PC-3 (cell line): ENCODE results near the gene IL17RB. TPM values are rescaled to one million over a fixed set of nuclear protein-coding genes. Genes with fewer than 3 reads are reported as not detected.

Experiments used
- ATAC-seq: fragments of 200-7000 bp; cut with Tn5 transposase; 2 replicates; pipeline ENCODE4 v1.9.1; 2020; ENCODE audit warnings: mild to moderate bottlenecking, moderate library complexity
- BruUV-seq: library from RNA; stranded (reverse); fragments of 400-500 nt; replicated peaks from 2 replicates; lab custom pipeline; 2021; lab: Mats Ljungman, UMichigan
- CTCF ChIA-PET: fragments of 300-600 bp; sonication (Branson Sonifier 250); formaldehyde crosslinking; loops from one replicate; lab custom pipeline; 2022; ENCODE audit warnings: antibody characterized with exemption; lab: Charles Lee
- POLR2A ChIA-PET: fragments of 300-600 bp; sonication (Branson Sonifier 250); formaldehyde crosslinking; loops from one replicate; lab custom pipeline; 2022; ENCODE audit warnings: antibody characterized with exemption; ENCODE audit not compliant: unreplicated experiment; lab: Charles Lee
- DNase-seq: peaks from one replicate; pipeline ENCODE4 v3.0.0-alpha.2; 2015
- H2AFZ ChIP-seq: fragments of 300-600 bp; sonication (generic); 2 replicates; pipeline ENCODE4 v1.6.0; 2016; ENCODE audit warnings: antibody characterized with exemption, low read length
- H3F3A ChIP-seq: fragments of 300-600 bp; sonication (generic); one replicate; pipeline ENCODE4 v1.6.0; 2017; ENCODE audit warnings: antibody characterized with exemption, low read length, control low read depth, mild to moderate bottlenecking; ENCODE audit not compliant: unreplicated experiment
- H3K27ac ChIP-seq: fragments of 300-600 bp; sonication (generic); 2 replicates; pipeline ENCODE4 v1.5.1; 2016; ENCODE audit warnings: mild to moderate bottlenecking, low read length
- H3K27me3 ChIP-seq: fragments of 300-600 bp; sonication (generic); 2 replicates; pipeline ENCODE4 v1.6.1; 2016; ENCODE audit warnings: low read length, mixed read lengths
- H3K36me3 ChIP-seq: fragments of 300-600 bp; sonication (generic); 2 replicates; pipeline ENCODE4 v1.6.1; 2016; ENCODE audit warnings: low read depth, mixed run types, low read length, mixed read lengths
- H3K4me1 ChIP-seq: fragments of 300-600 bp; sonication (generic); 2 replicates; pipeline ENCODE4 v1.5.1; 2016; ENCODE audit warnings: low read length; ENCODE audit not compliant: insufficient read depth
- H3K4me2 ChIP-seq: fragments of 300-600 bp; sonication (generic); 2 replicates; pipeline ENCODE4 v1.6.0; 2016; ENCODE audit warnings: low read length
- H3K4me3 ChIP-seq: fragments of 300-600 bp; sonication (generic); 2 replicates; pipeline ENCODE4 v1.5.1; 2016; ENCODE audit warnings: mild to moderate bottlenecking, low read length, mixed read lengths
- H3K79me2 ChIP-seq: fragments of 300-600 bp; sonication (generic); 2 replicates; pipeline ENCODE4 v1.6.1; 2017; ENCODE audit warnings: low read length, mixed read lengths
- H3K9ac ChIP-seq: fragments of 300-600 bp; sonication (generic); 2 replicates; pipeline ENCODE4 v1.6.0; 2016; ENCODE audit warnings: mild to moderate bottlenecking, low read length
- H3K9me2 ChIP-seq: fragments of 300-600 bp; sonication (generic); replicated peaks from 2 replicates; pipeline ENCODE4 v1.6.1; 2016; ENCODE audit warnings: mixed run types, low read length, mixed read lengths
- H3K9me3 ChIP-seq: fragments of 300-600 bp; sonication (generic); 2 replicates; pipeline ENCODE4 v1.6.1; 2016; ENCODE audit warnings: low read length, mixed read lengths
- H4K20me1 ChIP-seq: fragments of 300-600 bp; sonication (generic); 2 replicates; pipeline ENCODE4 v1.6.1; 2016; ENCODE audit warnings: low read length, mixed read lengths
- EZH2 ChIP-seq: fragments of 300-600 bp; sonication (generic); IDR thresholded peaks from one replicate; pipeline ENCODE4 v1.6.1; 2017; ENCODE audit warnings: antibody characterized with exemption, mild to moderate bottlenecking, low read length; ENCODE audit not compliant: unreplicated experiment
- EZH2phosphoT487 ChIP-seq: fragments of 300-600 bp; sonication (generic); IDR thresholded peaks from 2 replicates; pipeline ENCODE4 v1.6.1; 2018; ENCODE audit warnings: mild to moderate bottlenecking, antibody characterized with exemption, low read length, borderline replicate concordance
- intact Hi-C: fragments of 100-400 bp; cut with micrococcal nuclease; formaldehyde crosslinking; loops from 2 replicates; pipeline ENCODE4 v1.9.0; 2023
- total RNA-seq: library from RNA; depleted of rRNA; stranded (reverse); fragments of >200 nt; gene quantifications from 2 replicates; pipeline ENCODE4 v1.2.3, GENCODE V29; 2014
- TF ChIP-seq, protein P1 (sequence below): fragments of 300-600 bp; sonication (generic); conservative IDR thresholded peaks from 2 replicates; pipeline ENCODE4 v1.5.1; 2017; ENCODE audit warnings: antibody characterized with exemption, low read depth, mild to moderate bottlenecking, low read length

IL17RB gene
- total RNA-seq, 1 experiment from 2014 or later, result 2.3 TPM

DNA sequence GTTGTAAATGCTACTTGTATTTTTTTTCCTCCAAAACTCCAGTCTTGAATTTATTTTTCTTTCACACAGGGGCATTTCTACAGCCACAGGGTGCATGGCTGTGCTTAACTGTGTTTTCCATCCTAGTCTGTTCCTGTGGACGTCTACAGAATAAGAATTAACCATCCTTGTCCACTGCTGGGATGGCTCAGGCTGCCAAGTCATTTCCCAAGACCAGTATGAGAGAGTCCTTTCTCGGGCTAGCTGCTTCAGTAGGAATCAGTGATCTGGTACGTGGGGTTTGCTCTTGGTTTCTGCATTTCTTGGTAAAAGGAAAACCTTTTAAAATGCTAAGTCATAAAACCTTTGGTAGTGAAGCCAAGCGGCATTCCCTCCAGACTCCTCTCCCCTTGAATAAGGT, 29.9 kb upstream of the IL17RB start:
- Histone ChIP-seq H3K4me1 (no peaks in the 10 kb centered on the region), H3K9me2 (no peaks in the 10 kb centered on the region), H3K4me3 (no peak overlapping the region), H2AFZ (no peak overlapping the region), H3K4me2 (no peak overlapping the region), H3F3A (no peaks in the 10 kb centered on the region), H3K9me3 (no peaks in the 10 kb centered on the region), H3K36me3 (no peaks in the 10 kb centered on the region), H3K79me2 (no peaks in the 10 kb centered on the region), H3K27me3 (peaks cover 19% of the 10 kb centered on the region), H3K9ac (no peak overlapping the region), H3K27ac (no peak overlapping the region), H4K20me1 (no peaks in the 10 kb centered on the region)
- no peak for DNase-seq
- POLR2A ChIA-PET, result no interaction called here
- CTCF ChIA-PET, result no interaction called here
- no TSS peak for BruUV-seq
- TF ChIP-seq, protein P1, sequence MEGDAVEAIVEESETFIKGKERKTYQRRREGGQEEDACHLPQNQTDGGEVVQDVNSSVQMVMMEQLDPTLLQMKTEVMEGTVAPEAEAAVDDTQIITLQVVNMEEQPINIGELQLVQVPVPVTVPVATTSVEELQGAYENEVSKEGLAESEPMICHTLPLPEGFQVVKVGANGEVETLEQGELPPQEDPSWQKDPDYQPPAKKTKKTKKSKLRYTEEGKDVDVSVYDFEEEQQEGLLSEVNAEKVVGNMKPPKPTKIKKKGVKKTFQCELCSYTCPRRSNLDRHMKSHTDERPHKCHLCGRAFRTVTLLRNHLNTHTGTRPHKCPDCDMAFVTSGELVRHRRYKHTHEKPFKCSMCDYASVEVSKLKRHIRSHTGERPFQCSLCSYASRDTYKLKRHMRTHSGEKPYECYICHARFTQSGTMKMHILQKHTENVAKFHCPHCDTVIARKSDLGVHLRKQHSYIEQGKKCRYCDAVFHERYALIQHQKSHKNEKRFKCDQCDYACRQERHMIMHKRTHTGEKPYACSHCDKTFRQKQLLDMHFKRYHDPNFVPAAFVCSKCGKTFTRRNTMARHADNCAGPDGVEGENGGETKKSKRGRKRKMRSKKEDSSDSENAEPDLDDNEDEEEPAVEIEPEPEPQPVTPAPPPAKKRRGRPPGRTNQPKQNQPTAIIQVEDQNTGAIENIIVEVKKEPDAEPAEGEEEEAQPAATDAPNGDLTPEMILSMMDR, result no peak
- TF ChIP-seq EZH2, result no peak
- no peak for TF ChIP-seq EZH2phosphoT487
- ATAC-seq, result no peak
- intact Hi-C loops, result no loop called here

DNA sequence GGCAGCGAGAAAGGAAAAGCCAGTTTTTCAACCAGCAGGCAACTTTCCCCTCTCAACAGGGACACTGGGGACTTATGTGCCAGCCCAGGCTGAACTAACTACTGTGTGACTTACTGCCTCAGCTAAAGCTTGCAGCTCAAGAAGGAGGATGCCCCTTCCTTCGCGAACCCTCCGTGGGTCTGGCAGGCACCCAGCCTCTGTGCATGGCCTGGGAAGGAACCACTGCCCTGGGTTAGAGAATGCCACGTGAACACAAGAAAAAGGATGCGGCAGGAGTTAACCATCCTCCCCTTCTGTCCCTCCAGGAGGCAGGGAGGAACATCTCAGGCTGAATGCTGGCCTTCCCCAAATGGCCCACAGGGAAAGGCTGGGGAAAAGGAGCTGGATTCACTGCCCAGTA, 29.2 kb upstream of the IL17RB start:
- ChIA-PET CTCF (no interaction called here), POLR2A (no interaction called here)
- Histone ChIP-seq H3F3A (no peaks in the 10 kb centered on the region), H3K27ac (no peak overlapping the region), H3K79me2 (no peaks in the 10 kb centered on the region), H4K20me1 (no peaks in the 10 kb centered on the region), H3K4me2 (no peak overlapping the region), H3K9me2 (no peaks in the 10 kb centered on the region), H3K36me3 (no peaks in the 10 kb centered on the region), H3K4me1 (no peaks in the 10 kb centered on the region), H2AFZ (no peak overlapping the region), H3K9me3 (no peaks in the 10 kb centered on the region), H3K9ac (no peak overlapping the region), H3K4me3 (no peak overlapping the region), H3K27me3 (peaks cover 19% of the 10 kb centered on the region)
- intact Hi-C loops, result no loop called here
- no peak for ATAC-seq
- TF ChIP-seq EZH2 (no peak), EZH2phosphoT487 (no peak)
- TF ChIP-seq, protein P1, result no peak
- no peak for DNase-seq
- BruUV-seq, result no TSS peak

DNA sequence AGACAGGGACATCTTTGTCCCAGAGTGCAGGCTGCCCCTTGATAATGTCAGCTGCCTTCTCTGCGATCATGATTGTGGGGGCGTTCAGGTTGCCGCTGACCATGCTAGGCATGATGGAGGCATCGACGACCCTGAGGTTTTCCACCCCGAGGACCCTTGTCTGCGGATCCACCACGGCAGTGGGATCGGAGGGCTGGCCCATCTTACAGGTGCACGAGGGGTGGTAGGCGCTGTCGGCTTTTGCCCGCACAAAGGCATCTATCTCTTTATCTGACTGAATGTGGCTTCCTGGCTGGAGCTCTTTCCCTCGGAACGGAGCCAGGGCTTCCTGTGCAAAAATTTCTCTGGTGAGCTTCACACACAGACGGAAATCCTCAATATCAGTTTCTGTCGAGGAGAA, 28.6 kb upstream of the IL17RB start:
- ATAC-seq (no peak), DNase-seq (no peak)
- H3K4me3 ChIP-seq, result no peak overlapping the region
- TF ChIP-seq, protein P1, result no peak
- no peak for TF ChIP-seq EZH2
- no peak for TF ChIP-seq EZH2phosphoT487
- no peaks in the 10 kb centered on the region for H3K9me3 ChIP-seq
- no peaks in the 10 kb centered on the region for H3K4me1 ChIP-seq
- no TSS peak for BruUV-seq
- CTCF ChIA-PET, result no interaction called here
- H3K27ac ChIP-seq, result no peak overlapping the region
- H3F3A ChIP-seq, result no peaks in the 10 kb centered on the region
- H3K36me3 ChIP-seq, result no peaks in the 10 kb centered on the region
- H3K9ac ChIP-seq, result no peak overlapping the region
- no peak overlapping the region for H2AFZ ChIP-seq
- H3K27me3 ChIP-seq, result peaks cover 15% of the 10 kb centered on the region
- POLR2A ChIA-PET, result no interaction called here
- H3K4me2 ChIP-seq, result no peak overlapping the region
- H3K9me2 ChIP-seq, result no peaks in the 10 kb centered on the region
- no peaks in the 10 kb centered on the region for H4K20me1 ChIP-seq
- intact Hi-C loops, result no loop called here
- H3K79me2 ChIP-seq, result no peaks in the 10 kb centered on the region
